ENCODE data around the gene TGFB3.
"Not testable (repeated sequence)": the region's sequence is repeated elsewhere in the genome, so short reads cannot be mapped to it uniquely, and the experiment has no call there.

TGFB3 gene

DNA sequence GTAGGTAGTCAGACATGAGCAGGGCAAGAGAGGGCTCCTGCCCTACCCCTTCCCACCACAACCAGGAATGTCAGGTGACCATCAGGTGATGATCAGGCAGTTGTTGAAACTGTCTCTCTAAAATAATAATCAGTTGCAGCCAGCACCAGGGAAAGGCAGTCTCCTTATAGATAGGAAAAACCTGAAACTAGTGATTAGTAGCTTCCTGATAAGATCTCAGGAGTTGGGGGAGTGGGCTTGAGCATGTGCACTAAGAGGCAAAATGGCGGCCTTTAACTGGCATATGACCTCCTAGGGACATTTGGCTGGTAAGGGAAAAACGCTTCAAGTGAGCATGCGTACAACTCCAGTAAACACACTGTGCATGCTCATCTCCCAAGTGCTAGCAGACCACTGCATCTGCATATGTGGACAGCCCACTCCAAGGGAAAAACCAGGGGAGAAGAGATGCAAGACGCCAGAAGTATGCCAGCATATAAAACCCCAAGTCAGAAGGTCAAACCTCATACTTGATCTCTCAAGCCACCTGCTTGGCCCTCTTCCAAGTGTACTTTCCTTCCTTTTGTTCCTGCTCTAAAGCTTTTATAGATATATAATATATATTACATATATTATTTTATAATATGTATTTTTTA is 37.1 kb downstream of the TGFB3 start:
- no peak for DNase-seq

DNA sequence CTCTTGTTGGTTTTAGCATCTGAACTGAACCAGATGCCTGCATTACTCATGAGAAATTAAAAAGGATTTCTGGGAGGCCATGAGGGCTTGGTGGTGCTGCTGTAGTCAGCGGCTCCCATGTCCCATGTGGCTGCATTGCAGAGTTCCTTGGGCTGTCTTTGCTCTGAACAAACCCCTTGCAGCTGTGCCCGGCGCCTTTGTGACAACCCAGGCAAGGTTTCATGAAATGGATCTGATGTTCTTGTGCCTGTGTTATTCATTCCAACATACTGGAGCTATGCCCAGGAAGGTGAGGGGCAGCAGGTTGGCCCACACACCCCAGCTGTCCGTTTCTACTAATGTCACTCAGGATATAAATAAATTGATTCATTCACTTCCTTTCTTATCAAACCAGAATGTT is 40.8 kb downstream of the TGFB3 start:
- DNase-seq: peak; percentile 74

DNA sequence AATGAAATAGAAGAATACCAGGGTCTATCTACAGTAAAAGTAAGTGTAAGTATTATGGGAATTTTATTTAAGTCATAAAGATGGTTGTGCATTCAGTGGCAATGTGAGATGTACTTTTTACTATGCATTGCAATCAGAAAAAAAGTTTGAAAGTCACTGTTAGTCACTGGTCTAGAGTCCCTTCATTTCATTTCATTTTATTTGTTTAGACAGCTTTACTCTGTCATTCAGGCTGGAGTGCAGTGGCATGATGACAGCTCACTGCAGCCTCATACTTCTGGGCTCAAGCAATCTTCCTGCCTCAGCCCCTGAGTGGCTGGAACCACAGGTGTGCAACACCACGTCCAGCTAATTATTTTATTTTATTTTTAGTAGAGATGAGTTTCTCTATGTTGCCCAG is 42.6 kb downstream of the TGFB3 start:
- no peak for DNase-seq

DNA sequence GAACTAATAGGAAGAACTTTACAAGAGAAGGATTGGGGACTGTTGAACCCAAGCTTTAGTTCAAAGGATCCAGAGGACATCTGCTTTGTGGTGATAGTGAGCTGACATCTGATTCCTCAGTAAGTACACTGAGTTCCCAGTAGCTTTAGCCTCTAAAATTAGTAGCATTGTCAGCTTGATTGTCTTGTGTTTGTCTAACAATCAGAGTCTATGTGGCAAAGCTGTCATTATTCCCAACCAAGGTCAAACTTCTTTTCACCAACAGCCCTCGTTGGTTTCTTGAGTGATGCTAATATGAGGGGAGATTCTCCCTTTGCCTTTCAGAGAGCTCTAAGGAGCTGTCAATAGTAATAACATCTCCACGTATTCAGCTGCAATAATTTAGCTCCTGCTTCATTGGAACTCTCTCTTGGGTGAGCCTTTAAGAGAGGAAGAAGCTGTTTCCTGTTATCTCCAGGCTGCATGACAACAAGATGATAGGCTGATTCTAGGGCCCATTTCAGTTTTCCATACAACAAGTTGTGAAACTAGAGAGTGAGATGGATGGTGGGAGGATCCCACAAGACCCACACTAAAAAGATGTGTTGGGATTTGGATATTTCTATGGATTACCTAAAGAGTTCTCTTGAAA is 46.7 kb downstream of the TGFB3 start:
- DNase-seq: peak; percentile 35

DNA sequence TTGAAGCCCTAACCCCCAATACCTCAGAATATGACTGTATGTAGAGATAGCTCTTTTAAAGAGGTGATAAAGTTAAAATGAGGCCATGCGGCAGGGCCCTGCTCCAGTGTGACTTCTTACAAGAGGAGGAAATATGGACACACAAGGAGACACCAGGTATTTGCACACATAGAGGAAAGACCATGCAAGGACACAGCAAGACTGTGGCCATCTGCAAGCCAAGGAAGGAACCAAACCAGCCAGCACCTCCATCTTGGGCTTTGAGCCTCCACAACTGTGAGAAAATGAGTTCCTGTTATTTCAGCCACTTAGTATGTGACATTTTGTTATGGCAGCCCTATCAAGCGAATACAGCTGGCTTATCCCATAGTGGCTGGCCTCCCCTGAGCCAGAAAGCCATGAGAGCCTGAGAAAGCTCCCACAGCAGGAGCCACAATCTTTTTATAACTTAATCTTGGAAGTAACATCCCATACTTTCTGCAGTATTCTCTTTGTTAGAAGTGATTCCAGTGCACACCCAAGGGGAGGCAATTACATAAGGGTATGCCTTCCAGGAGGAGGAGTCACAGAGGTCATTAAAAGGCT is 48.0 kb downstream of the TGFB3 start:
- no peak for DNase-seq

DNA sequence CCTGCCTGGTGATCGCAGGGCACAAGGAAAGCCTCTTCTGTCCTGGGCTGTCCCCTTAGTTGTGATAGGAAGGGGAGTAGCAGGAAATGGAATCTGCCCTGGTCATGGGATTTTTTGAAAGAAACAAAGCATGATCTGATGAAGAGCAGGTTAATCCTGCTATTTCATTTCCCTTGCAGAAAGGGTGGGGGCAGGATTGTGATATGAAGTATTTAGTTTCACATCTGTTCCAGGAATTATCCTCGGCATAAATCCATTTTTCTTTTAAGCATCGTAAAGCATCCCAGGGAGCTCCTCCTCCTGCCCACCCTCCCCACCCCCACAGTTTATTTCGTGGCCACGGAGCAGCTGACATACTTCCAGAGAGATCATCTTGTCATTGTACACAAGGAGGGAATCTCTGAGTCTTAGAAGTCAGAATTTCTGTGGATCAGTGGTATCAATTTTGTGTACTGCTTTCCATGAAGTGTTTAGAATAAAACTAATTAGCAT is 53.1 kb downstream of the TGFB3 start:
- peak; percentile 85 for DNase-seq

DNA sequence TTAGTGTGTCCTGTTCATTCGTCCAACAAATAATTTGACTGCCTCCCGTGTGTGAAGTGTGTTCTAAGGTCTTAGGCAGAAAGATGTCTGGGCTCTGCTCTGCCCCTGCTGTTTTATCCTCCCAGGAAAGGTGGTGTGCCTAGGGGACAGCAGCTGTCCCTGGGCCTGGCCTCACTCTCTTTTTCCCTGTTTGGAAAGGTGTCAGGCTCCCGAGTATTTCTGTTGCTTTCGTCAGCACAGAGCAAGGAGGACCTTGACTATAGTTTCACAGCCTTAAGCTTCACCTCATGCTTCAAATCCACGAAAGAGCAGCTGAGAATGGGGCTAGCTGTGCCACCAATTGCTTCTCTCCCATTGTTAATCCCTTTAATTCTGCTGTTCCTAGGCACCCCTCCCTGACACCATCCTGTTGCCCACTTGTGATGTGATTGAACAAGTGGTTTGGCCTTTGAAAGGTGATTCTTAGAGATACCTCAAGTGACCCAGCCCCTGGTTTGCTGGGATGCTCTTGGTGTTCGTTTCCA is 54.2 kb downstream of the TGFB3 start:
- DNase-seq: peak; percentile 40

DNA sequence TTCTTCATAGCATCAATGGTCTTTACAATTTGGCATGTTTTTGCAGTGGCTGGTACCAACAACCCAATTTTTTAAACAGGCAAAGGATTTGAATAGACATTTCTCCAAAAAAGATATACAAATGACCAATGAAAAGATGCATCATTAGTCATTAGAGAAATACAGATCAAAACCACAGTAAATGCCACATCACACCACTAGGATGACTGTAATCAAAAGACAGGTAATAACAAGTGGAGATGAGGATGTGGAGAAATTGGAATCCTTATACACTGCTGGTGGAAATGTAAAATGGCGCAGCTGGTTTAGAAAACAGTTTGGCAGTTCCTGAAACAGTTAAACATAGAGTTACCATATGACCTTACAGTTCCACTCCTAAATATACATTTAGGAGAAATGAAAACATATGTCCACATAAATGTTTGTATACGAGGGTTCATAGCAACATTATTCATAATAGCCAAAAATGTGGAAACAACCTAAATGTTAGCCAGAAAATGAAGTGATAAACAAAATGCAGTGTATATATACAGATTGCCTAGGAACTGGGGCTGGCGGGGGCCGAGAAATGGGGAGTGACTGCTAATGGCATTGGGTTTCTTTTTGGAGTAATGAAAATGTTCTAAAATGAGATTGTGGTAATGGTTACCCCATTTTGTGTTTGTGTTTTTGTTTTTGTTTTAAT is 55.2 kb downstream of the TGFB3 start:
- DNase-seq: peak; percentile 24

DNA sequence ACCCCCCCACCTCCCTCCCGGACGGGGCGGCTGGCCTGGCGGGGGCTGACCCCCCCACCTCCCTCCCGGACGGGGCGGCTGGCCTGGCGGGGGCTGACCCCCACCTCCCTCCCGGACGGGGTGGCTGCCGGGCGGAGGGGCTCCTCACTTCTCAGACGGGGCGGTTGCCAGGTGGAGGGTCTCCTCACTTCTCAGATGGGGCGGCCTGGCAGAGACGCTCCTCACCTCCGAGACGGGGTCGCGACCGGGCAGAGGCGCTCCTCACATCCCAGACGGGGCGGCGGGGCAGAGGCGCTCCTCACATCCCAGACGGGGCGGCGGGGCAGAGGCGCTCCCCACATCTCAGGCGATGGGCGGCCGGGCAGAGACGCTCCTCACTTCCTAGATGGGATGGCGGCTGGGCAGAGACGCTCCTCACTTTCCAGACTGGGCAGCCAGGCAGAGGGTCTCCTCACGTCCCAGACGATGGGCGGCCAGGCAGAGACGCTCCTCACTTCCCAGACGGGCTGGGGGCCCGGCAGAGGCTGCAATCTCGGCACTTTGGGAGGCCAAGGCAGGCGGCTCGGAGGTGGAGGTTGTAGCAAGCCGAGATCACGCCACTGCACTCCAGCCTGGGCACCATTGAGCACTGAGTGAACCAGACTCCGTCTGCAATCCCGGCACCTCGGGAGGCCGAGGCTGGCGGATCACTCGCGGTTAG is 56.5 kb downstream of the TGFB3 start:
- DNase-seq: not testable (repeated sequence)

DNA sequence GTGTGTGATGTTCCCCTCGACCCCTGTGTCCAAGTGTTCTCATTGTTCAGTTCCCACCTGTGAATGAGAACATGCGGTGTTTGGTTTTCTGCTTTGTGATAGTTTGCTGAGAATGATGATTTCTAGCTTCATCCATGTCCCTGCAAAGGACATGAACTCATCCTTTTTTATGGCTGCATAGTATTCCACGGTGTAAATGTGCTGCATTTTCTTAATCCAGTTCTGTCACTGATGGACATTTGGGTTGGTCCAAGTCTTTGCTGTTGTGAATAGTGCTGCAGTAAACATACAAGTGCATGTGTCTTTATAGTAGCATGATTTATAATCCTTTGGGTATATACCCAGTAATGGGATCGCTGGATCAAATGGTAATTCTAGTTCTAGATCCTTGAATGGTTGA is 61.4 kb downstream of the TGFB3 start:
- DNase-seq: not testable (repeated sequence)

DNA sequence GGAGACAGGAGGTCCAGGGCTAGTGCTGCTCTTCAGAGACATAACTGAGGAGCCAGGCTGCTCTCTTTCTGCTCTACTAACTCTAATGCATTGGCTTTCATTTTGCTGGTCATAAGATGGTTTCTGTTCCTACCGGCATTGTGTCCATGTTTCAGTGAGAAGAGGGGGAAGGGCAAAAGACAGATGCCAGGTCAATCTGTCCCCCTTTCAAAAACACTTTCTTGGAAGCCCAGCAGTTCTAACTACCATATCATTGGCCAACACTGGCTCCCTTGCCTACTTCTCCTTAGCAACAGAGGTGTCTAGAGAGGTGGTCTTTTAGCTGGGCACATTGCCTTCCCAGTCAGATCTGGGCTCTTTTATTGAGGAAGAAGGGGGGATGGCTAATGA is 63.9 kb downstream of the TGFB3 start:
- DNase-seq: no peak

DNA sequence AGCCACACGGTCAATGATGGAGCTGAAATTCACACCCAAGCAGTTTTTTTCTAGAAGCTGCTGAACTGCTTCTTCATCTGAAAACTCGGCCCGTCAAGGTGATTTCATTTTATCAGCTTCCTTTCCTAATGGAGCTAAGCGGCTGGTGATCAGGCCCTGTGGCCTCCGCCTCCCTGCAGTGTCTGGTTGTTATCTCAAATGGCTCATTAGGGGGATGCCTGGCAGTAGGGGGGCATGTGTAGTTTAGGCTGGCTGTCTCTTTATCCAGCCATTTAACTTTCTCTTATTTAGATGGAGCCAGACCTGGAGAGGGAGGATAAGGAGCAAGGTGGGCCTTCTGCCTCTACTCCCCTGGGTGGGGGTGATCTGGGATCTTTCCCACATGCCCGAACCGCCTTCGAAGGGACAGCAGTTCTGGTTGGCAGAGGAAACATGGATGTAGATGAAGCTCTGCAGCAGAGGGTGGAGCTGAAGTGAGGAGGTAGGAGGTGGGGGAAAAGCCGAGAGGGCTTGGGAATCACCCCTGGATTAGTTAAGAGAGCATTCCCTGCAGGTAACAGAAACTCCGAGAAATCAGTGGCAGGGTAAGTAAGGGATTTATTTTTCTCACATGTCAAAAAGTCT is 64.4 kb downstream of the TGFB3 start:
- DNase-seq: no peak

DNA sequence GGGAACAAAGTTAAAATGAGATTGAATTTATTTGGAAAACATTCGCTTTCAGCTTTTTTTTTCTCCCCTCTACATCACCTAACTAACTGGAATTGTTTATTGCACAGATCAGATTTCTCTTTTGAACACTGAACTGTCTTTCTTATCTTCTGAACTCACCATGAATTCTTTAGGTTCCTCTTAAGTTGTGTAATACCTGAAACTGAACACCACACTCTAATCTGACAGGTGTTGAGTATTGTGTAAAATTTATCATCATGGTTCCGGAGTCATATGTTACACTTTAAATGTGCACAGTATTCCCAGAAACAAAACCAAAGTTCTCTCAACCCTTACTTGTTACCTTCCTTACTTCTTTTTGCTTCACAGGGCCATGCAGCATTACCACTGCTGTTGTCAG is 66.8 kb downstream of the TGFB3 start:
- peak; percentile 66 for DNase-seq

DNA sequence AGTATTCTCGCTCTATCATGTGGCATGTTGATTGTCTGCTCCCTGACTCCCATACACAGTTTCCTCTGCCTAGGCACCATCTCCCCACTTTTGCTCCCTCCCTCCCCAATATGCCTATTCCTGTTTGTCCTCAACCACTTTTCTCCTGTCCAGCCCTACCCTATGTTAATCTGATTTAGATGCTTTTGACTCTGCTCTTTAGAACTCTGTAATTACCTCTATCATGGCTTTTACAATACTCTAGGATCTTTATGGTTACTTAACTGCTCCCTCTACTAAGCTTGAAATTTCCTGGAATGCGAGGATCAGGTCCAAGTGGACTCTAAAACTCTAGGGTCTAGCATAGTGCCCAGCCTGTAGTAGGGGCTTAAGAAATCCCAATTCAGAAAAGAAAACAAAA is 68.6 kb downstream of the TGFB3 start:
- DNase-seq: no peak

DNA sequence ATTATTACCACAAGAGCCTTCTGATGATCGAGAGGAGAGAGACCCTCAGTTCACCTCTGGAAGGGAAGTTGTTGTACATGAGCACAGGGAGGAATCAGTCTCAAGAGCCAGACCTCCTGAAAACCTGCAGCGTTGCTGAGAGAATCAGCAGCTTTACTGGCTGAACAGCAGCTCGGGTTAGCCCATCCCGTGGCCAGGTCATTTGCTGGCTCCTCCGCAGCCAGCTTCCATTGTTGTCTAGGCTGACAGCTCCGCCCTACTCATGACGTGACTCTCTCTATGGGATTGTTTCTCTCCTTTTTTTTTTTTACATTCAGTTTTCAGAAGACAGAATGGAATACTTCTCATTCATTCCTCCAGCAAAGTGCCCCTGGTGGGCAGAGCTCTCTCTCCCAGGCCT is 69.9 kb downstream of the TGFB3 start:
- DNase-seq: no peak

DNA sequence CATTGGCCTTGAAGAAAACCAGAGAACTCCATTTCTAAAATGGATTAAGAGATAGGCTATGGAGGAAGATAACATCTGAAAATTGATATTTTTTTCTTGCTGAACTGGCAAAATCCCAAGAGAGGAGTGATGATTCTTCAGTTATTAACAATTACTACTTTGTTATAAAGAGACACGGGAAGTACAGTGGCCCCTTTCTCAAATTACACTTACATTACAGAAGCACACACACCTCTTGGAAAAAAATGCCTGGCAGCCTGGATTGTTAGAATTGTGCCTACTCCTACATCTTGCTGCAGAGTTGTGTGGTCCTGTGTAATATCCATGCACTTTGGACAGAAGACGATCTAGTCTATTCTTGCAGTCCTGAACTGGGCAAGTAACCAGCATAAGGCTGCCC is 71.7 kb downstream of the TGFB3 start:
- peak; percentile 63 for DNase-seq

DNA sequence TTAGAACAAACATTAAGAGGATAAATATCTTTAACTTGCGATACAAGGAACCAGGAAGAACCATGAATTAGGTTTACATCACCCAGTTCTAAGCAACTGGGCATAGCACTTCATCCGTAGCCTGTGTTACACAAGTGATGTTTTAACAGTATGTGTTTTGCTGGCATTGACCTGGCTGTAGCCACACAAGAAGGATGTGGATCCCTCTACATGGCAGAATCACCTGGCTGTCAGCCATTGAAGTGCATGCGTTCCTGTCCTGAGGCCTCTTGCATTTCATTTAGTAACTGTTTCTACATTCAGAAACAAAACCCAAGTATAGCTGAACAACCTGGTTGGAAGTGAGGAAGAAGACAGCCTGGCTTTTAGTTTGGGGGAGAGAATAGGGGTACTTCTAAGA is 72.2 kb downstream of the TGFB3 start:
- no peak for DNase-seq
